ENCODE results near the gene NCOR1.
"Not testable (repeated sequence)": the region's sequence is repeated elsewhere in the genome, so short reads cannot be mapped to it uniquely, and the experiment has no call there.

Gene NCOR1

GRCh38 chr17:16243385-16243784 is 28.1 kb upstream of the NCOR1 start:
- no peak overlapping the region for H3K9ac ChIP-seq (ENCODE audit: low read length)
- H3K9me3 ChIP-seq (ENCODE audit: control insufficient read depth, low read length): no peaks in the 10 kb centered on the region
- peaks cover 7% of the 10 kb centered on the region for H3K4me1 ChIP-seq (ENCODE audit: control insufficient read depth, insufficient read depth, low read length)
- no peaks in the 10 kb centered on the region for H3K36me3 ChIP-seq (ENCODE audit: control insufficient read depth, insufficient read depth, low read length)
- no peak overlapping the region for H3K4me3 ChIP-seq (ENCODE audit: low read length)
- no peaks in the 10 kb centered on the region for H3K27me3 ChIP-seq (ENCODE audit: control insufficient read depth, insufficient read depth, low read length)

DNA sequence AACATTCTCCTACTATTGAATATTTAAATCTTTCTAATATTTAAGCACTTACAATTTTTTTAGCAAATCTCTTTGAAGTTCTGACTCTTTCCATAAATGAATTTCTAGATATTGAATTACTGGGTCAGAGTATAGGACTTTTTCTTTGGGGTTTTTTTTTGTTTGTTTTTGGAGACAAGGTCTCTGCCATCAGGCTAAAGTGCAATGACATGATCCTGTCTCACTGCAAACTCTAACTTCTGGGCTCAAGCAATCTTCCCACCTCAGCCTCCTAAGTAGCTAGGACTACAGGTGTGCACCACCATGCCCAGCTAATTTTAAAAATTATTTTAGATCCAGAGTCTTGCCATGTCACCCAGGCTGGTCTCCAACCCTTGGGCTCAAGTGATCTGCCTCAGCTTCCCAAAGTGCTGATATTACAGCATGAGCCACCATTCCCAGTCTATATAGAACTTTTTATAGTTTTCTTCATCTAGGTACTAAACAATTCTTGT is 26.6 kb upstream of the NCOR1 start:
- Histone ChIP-seq H3K4me1 (ENCODE audit: control insufficient read depth, insufficient read depth, low read length) (no peaks in the 10 kb centered on the region), H3K36me3 (ENCODE audit: control insufficient read depth, insufficient read depth, low read length) (no peaks in the 10 kb centered on the region), H3K9me3 (ENCODE audit: control insufficient read depth, low read length) (no peaks in the 10 kb centered on the region), H3K27me3 (ENCODE audit: control insufficient read depth, insufficient read depth, low read length) (no peaks in the 10 kb centered on the region), H3K9ac (ENCODE audit: low read length) (no peak overlapping the region), H3K4me3 (ENCODE audit: low read length) (no peak overlapping the region)

GRCh38 chr17:16239931-16240330 is 24.6 kb upstream of the NCOR1 start:
- no peaks in the 10 kb centered on the region for H3K36me3 ChIP-seq (ENCODE audit: control insufficient read depth, insufficient read depth, low read length)
- H3K4me3 ChIP-seq (ENCODE audit: low read length): no peak overlapping the region
- H3K9ac ChIP-seq (ENCODE audit: low read length): no peak overlapping the region
- H3K9me3 ChIP-seq (ENCODE audit: control insufficient read depth, low read length): no peaks in the 10 kb centered on the region
- H3K27me3 ChIP-seq (ENCODE audit: control insufficient read depth, insufficient read depth, low read length): no peaks in the 10 kb centered on the region
- H3K4me1 ChIP-seq (ENCODE audit: control insufficient read depth, insufficient read depth, low read length): no peaks in the 10 kb centered on the region

GRCh38 chr17:16232391-16232790 is 17.1 kb upstream of the NCOR1 start:
- no peaks in the 10 kb centered on the region for H3K36me3 ChIP-seq (ENCODE audit: control insufficient read depth, insufficient read depth, low read length)
- no peak overlapping the region for H3K4me3 ChIP-seq (ENCODE audit: low read length)
- H3K9ac ChIP-seq (ENCODE audit: low read length): no peak overlapping the region

GRCh38 chr17:16229912-16230561 is 14.7 kb upstream of the NCOR1 start:
- H3K9ac ChIP-seq (ENCODE audit: low read length); H3K4me1 ChIP-seq (ENCODE audit: control insufficient read depth, insufficient read depth, low read length); H3K9me3 ChIP-seq (ENCODE audit: control insufficient read depth, low read length); H3K36me3 ChIP-seq (ENCODE audit: control insufficient read depth, insufficient read depth, low read length); H3K27me3 ChIP-seq (ENCODE audit: control insufficient read depth, insufficient read depth, low read length); H3K4me3 ChIP-seq (ENCODE audit: low read length): not testable (repeated sequence)

More at GRCh38 chr17:16232391-16232790, 17.1 kb upstream of the NCOR1 start:
- Histone ChIP-seq H3K9me3 (ENCODE audit: control insufficient read depth, low read length) (no peaks in the 10 kb centered on the region), H3K4me1 (ENCODE audit: control insufficient read depth, insufficient read depth, low read length) (no peaks in the 10 kb centered on the region), H3K27me3 (ENCODE audit: control insufficient read depth, insufficient read depth, low read length) (no peaks in the 10 kb centered on the region)

GRCh38 chr17:16222406-16222805 is 7.1 kb upstream of the NCOR1 start:
- Histone ChIP-seq H3K9me3 (ENCODE audit: control insufficient read depth, low read length) (no peaks in the 10 kb centered on the region), H3K27me3 (ENCODE audit: control insufficient read depth, insufficient read depth, low read length) (no peaks in the 10 kb centered on the region), H3K36me3 (ENCODE audit: control insufficient read depth, insufficient read depth, low read length) (no peaks in the 10 kb centered on the region), H3K4me1 (ENCODE audit: control insufficient read depth, insufficient read depth, low read length) (peaks cover 6% of the 10 kb centered on the region), H3K9ac (ENCODE audit: low read length) (no peak overlapping the region), H3K4me3 (ENCODE audit: low read length) (no peak overlapping the region)

GRCh38 chr17:16217002-16217635 is 1.8 kb upstream of the NCOR1 start, which contains the start of gene PIGL:
Gene PIGL (plus strand): TSS chr17:16217210. CDS start chr17:16217227, 17 bp downstream.
- Histone ChIP-seq H3K9ac (ENCODE audit: low read length) (peak within 1 kb of the TSS; percentile 97), H3K9me3 (ENCODE audit: control insufficient read depth, low read length) (no peaks in the 10 kb centered on the region), H3K4me3 (ENCODE audit: low read length) (peak within 1 kb of the TSS; percentile 99), H3K36me3 (ENCODE audit: control insufficient read depth, insufficient read depth, low read length) (no peaks in the 10 kb centered on the region), H3K27me3 (ENCODE audit: control insufficient read depth, insufficient read depth, low read length) (no peaks in the 10 kb centered on the region), H3K4me1 (ENCODE audit: control insufficient read depth, insufficient read depth, low read length) (peaks cover 26% of the 10 kb centered on the region)

DNA sequence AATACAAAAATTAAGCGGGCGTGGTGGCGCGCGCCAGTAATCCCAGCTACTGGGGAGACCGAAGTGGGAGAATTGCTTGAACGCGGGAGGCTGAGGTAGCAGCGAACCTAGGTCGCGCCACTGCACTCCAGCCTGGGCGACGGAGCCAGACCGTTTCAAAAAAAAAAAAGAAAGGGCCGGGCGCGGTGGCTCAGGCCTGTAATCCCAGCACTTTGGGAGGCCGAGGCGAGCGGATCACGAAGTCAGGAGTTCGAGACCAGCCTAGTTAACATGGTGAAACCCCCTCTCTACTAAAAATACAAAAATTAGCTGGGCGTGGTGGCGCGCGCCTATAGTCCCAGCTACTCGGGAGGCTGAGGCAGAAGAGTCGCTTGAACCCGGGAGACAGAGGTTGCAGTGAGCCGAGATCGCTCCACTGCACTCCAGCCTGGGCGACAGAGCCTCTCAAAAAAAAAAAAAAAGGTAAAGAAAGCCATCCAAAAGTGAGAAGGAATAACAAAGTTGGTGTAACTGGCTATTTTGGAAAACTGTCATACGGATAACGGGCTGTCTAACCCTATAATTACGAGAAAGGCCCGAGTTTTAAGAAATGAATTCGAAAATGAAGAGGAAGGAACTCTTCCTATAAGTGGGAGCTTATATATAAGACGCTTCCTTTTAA is 1.1 kb upstream of the NCOR1 start:
- peaks cover 26% of the 10 kb centered on the region for H3K4me1 ChIP-seq (ENCODE audit: control insufficient read depth, insufficient read depth, low read length)
- H3K4me3 ChIP-seq (ENCODE audit: low read length): peak overlapping the region; percentile 99
- H3K27me3 ChIP-seq (ENCODE audit: control insufficient read depth, insufficient read depth, low read length); H3K36me3 ChIP-seq (ENCODE audit: control insufficient read depth, insufficient read depth, low read length); H3K9me3 ChIP-seq (ENCODE audit: control insufficient read depth, low read length): not testable (repeated sequence)
- peak overlapping the region; percentile 97 for H3K9ac ChIP-seq (ENCODE audit: low read length)

- no peaks in the 10 kb centered on the region for H3K9me3 ChIP-seq (ENCODE audit: control insufficient read depth, low read length)
- no peaks in the 10 kb centered on the region for H3K36me3 ChIP-seq (ENCODE audit: control insufficient read depth, insufficient read depth, low read length)
- H3K4me1 ChIP-seq (ENCODE audit: control insufficient read depth, insufficient read depth, low read length): peaks cover 26% of the 10 kb centered on the region
- H3K27me3 ChIP-seq (ENCODE audit: control insufficient read depth, insufficient read depth, low read length): no peaks in the 10 kb centered on the region
- H3K4me3 ChIP-seq (ENCODE audit: low read length): peak overlapping the region; percentile 91
- H3K9ac ChIP-seq (ENCODE audit: low read length): peak overlapping the region; percentile 97
These were observed 607 bp upstream of the NCOR1 start for GRCh38 chr17:16215965-16216316.

GRCh38 chr17:16215002-16215272 is 397 bp downstream of the NCOR1 start:
- Histone ChIP-seq H3K4me1 (ENCODE audit: control insufficient read depth, insufficient read depth, low read length) (peaks cover 26% of the 10 kb centered on the region), H3K9me3 (ENCODE audit: control insufficient read depth, low read length) (no peaks in the 10 kb centered on the region), H3K36me3 (ENCODE audit: control insufficient read depth, insufficient read depth, low read length) (no peaks in the 10 kb centered on the region), H3K9ac (ENCODE audit: low read length) (peak overlapping the region; percentile 97), H3K4me3 (ENCODE audit: low read length) (peak overlapping the region; percentile 91), H3K27me3 (ENCODE audit: control insufficient read depth, insufficient read depth, low read length) (no peaks in the 10 kb centered on the region)

DNA sequence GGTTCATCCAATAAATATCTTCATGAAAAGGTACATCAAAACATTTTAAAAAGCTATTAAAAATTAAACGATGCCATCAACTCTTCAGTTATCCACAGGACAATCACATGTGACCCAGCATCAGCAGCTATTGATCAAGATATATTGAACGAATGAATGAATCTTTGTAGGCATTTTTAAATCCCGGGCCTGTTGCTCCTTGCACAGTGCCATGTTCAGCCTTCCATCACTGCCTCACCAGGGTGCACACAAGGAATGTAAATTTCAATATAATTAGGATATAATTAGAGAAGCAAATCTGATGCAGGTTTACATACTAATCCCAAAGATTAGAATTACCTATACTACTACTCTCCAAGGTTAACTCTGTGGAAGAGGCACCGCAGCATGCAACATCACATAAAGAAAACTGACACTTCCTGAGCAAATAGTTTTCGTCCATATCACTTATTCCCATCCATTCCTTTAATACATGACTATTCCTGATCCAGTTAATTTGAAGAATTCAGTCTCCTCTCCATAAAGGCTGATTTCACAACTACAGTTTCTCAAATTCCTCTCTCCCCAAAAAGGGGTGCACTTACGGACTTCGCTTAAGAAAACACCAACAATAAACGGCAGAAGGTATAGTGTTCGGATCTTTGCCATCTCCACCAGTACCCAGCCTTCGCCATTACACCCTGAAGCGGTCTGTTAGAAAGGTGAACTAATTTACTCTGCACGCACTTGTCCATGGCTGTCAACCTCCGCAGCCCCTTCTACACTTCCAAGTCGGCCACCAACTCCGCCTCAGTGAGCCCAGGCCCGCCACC is 938 bp downstream of the NCOR1 start:
- Histone ChIP-seq H3K4me3 (ENCODE audit: low read length) (peak overlapping the region; percentile 91), H3K4me1 (ENCODE audit: control insufficient read depth, insufficient read depth, low read length) (peaks cover 26% of the 10 kb centered on the region), H3K9me3 (ENCODE audit: control insufficient read depth, low read length) (no peaks in the 10 kb centered on the region), H3K9ac (ENCODE audit: low read length) (peak overlapping the region; percentile 97), H3K27me3 (ENCODE audit: control insufficient read depth, insufficient read depth, low read length) (no peaks in the 10 kb centered on the region), H3K36me3 (ENCODE audit: control insufficient read depth, insufficient read depth, low read length) (no peaks in the 10 kb centered on the region)

GRCh38 chr17:16212793-16213192 is 2.5 kb downstream of the NCOR1 start:
- Histone ChIP-seq H3K4me3 (ENCODE audit: low read length) (no peak overlapping the region), H3K4me1 (ENCODE audit: control insufficient read depth, insufficient read depth, low read length) (peaks cover 20% of the 10 kb centered on the region), H3K9ac (ENCODE audit: low read length) (no peak overlapping the region)

More at GRCh38 chr17:16212793-16213192, 2.5 kb downstream of the NCOR1 start:
- Histone ChIP-seq H3K36me3 (ENCODE audit: control insufficient read depth, insufficient read depth, low read length) (no peaks in the 10 kb centered on the region), H3K9me3 (ENCODE audit: control insufficient read depth, low read length) (no peaks in the 10 kb centered on the region), H3K27me3 (ENCODE audit: control insufficient read depth, insufficient read depth, low read length) (no peaks in the 10 kb centered on the region)

Measured in mucosa of stomach (tissue), 1 donor.